IPS-NIHi11 (cell line): ENCODE data around the gene ARHGEF6.
A peak's percentile ranks its signal among the peaks of the same experiment; 100 is the strongest.

Experiments used
- DNase-seq: peaks from one replicate; pipeline ENCODE4 v3.0.0; 2012; ENCODE audit warnings: mixed read lengths, low spot score

Gene ARHGEF6

DNA sequence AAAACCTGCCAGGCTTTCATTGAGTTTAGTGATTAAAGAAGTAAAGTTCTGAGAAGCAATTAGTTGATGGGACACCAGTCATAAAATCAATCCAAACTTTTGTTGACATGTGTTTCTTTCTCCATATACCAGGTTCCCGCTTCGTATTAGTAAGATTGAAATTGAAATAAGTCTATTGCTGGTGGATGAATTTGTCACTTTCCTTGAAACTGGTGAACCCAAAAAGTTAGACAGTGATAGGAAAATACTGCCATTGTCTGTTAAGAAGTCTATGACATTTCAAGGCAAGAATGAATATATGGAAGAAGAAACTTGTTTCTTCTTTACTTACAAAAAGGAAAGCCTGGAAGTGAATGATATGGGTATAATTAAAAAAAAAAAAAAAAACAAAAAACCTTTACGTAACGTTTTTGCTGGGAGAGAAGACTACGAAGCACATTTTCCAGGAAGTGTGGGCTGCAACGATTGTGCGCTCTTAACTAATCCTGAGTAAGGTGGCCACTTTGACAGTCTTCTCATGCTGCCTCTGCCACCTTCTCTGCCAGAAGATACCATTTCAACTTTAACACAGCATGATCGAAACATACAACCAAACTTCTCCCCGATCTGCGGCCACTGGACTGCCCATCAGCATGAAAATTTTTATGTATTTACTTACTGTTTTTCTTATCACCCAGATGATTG, 132.9 kb downstream of the ARHGEF6 start, which contains the start of gene CD40LG:
Gene CD40LG (plus strand): TSS at position 482 of the 684 bp plus-strand sequence. CDS start 91 bp downstream, at position 573.
- DNase-seq = no peak

DNA sequence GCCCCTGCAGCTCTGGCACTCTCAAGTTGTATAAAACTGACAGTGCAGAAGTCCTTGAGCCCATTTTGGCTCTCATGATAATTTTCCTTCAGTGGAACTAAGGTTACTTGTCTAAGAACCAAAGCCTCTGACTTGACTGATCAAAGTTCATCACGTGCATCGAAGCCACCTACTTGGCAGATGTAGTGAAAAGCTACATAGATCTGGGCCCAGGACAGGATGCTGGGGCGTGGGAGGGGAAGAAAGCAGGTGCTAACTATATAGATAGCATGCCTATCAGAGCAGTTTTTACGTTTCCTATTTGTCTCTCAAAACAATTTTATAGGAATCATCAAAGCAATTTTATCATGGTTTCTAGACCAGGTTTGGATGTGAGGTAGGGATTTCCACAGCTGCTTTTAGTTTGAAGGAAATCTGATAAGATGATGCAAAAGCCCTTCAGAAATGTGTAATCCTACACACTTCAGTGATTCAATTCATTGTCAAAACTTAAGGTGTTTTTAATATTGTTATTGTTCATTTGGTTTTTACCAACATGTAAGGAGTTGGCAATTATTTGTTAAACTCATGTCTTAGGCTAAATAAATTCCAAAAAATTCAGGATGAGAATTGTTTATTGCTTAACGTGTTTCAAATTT, 134.0 kb downstream of the ARHGEF6 start:
- DNase-seq = no peak

DNA sequence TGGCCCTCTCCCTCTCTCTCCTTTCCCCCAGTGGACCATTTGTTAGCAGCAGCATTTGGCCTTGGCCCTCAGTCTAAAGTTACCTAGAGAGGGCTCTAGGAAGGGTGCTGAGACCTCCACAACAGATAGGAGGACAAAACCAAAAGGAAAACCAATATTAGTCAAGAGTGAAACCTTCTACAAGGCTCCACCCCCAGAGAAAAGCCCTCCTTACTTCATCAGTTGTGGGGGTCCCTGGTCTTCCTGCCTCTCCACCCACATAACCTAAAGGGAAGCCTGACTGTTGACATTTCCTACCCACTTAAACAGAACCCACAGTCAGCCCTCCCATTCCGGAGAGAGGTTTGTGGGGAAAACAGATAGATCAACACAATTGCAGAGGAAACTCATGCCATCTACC, 137.5 kb downstream of the ARHGEF6 start:
- no peak for DNase-seq

DNA sequence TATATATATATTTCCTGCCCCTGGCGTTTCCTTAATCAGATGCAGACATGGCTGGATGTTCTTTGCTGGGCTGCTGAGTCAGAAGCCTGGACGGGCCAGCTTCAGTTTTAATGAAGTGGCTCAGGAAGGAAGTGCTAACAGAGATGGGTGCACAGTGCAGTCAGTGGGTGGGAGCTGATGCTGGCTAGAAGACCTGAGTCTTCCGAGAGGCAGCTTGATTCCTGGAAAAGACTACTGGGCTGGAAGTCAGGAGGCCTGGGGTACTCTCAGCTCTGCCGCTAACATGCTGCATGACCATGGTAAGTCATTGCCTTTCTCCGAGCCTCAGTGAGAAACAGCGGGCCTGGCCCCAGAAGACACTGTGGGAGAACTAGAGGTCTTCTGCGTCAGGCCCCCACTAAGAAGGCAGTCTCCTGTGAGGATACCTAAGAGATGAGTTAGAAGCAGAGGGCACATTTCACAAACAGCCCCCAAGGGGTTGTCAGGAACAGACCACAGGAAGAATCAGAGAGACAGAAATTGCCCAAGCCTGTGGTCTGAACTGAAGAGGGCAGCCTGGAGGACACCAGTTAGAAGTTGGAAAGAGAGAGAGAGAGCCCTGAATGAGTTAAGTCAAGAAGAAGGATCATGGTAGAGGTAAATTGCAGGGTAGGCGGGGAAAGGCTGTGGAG, 141.1 kb downstream of the ARHGEF6 start:
- DNase-seq = no peak

DNA sequence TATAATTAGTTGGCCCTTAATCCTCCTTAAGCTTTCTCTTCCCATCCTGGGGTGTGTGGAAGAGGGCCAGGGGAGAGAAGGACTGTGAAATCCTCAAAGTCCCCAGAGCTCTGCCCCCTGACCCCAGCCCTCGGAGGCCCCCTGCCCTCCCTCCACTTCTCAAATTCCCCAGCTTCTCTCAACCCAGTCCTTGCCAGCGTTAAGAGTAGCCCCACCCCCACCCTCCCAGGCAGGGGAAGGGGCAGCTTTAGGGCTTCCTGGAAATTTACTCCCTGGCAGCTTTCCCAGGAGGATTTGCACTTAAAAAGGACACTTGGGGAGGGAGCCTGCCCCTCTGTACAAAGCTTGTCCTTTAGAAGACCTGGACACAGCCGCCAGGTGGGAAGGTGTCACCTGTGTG, 144.6 kb downstream of the ARHGEF6 start:
- DNase-seq = peak; percentile 41

DNA sequence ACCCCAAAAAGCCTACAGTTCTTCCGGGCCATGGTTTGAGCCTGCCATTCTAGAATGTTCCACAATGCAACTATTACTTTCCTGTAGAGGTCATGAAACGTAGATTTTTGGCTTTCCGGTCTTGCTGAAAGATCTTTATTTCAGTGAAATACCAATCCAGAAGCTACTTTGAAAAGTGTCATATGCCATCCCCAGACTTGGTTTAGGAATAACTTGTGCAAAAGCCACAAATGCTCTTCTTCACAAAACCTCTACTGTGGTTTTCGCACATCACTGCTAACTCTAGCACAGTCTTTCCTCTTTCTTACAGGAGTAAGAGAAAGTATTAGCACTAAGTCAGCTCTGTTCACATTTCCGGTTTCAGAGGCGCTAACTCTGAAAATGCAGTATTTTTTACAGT, 145.5 kb downstream of the ARHGEF6 start:
- DNase-seq = no peak

DNA sequence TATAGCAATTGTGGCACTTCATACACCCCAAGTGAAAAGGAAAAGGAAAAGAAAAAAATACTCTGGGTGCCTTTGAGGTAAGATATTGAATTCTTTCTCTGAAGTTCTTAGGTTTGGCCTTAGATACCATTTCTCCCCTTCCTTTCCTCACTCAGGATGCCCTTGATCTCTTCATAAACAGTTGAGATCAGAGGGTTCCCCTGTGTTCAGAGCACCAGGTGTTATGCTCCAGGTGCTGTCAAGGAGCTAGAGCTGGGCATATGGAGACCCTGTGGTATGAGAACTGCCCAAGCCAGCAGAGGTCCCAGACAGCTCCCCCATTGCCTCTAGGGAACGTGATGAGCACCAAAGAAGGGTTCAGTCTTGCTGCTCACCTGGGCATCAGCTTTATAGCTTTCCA, 149.9 kb downstream of the ARHGEF6 start:
- no peak for DNase-seq

DNA sequence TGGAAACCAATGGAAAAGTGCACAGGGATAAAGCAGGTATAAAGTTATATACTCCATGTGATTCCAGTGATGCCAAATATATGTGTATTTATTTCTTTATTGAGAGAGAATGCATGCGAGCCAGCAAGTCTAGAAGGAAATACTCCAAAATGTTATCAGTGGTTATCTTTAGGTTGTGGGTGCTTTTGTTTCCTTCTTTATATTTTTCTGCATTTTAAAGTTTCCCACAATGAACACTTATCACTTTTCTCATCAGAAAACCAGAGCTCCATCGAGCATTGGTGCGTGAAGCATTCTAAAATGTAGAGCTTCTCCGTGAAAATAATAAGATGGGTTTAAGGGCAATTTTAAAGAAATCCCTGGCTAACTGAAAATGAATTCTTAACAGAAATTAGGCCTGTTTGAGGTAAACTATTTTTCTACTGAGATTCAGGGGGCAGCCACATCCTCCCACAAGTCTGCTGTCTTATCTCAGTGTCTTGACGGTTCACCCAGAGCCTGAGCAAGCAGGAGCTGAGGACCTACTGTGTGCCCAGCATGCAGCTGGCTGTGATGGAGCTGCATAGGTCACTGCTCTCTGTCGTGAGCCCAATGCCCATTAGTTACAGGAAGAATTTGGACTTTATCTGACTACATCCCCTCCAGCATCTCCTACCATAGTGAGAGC, 151.5 kb downstream of the ARHGEF6 start:
- DNase-seq = no peak

DNA sequence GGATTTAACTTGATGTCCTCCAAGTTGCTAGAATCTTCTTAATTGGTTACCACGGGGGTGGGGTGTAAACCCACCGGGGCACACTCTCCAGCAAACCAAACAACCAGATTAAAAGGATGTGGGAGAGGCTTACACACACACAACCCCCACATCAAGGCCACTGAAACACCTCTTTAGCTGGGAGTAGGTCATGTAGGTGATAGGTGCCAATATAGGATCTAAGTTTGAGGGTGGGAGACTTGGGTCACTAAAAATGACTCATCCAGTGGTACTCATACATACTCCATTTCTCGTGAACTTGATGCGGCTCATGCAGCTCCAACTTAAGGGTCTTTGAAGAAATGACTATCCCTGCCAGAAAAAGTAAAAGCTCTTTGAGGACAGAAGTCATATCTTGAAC, 153.3 kb downstream of the ARHGEF6 start:
- DNase-seq = no peak

DNA sequence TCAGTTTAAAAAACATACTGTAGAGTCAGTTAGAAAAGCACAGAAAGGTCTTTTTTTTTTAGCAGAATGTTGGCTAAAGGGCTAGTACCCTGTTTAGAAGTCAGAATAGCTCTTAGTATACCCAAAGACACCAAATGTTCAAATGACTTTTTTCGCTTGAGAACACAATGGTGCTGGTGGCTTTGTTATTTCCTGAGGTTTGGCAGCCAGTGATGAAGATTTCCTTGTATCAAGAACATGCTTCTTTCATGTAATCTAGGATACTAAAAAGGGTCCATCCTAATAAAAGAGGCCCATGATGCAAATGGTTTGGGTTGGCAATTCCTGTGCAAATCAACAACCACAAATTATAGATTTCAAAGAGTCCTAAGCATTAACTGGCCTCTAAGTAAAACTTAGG, 153.8 kb downstream of the ARHGEF6 start:
- no peak for DNase-seq

DNA sequence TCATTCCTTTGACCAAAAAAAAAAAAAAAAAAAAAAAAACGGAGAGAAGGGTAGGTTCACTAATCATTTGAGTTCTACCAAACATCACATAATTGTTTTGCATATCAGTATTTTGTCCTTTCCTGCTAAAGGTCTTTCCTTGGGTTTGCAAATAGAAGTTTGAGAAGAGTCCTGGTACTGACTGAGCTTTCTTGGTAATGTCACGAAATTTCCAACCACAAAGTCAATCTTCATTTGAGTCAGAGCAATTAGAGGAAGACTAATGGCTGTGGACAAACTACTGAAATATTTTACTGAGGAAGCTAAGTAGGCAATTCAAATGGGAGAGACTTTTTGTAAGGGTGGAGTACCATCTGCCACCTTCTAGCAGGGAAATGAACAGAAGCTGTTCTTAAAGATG, 154.5 kb downstream of the ARHGEF6 start:
- DNase-seq = no peak

DNA sequence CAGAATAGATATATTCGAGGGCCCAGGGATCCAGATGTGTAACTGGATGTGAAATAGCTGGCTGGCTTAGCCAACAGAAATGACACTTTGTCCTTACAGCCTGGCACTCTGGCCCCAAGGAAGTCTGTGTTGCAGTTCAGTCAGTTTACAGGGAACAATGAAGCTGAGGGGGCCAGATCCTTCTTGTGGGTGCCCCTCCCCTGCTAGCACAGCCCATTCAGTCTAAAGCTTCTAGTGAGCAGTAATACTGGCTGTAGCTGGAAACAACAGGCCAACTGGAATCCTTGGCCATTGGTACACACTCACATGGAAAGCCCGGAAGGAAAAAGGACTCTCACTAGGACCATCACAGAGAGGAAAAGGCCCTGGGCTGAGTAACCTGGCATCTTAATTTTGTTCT, 155.5 kb downstream of the ARHGEF6 start:
- no peak for DNase-seq

DNA sequence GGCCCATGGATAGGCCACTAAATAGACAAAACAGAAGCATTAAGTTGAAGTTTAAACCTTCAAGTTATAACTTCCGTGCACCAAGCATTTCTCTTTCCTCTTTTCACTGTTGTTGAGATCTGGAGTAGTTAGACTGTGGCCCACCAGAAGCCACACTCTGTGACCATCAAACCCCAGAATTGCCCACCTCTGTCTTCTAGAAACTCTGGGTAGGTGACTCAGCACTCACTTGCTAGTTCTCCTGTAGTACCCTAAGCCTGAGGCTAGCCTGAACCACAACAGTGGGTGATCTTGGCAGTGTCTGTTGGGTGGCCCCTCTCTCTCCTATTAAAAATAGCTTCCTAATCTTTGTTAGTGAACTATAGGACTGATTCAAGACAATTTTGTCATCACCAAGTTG, 157.3 kb downstream of the ARHGEF6 start:
- DNase-seq = no peak

DNA sequence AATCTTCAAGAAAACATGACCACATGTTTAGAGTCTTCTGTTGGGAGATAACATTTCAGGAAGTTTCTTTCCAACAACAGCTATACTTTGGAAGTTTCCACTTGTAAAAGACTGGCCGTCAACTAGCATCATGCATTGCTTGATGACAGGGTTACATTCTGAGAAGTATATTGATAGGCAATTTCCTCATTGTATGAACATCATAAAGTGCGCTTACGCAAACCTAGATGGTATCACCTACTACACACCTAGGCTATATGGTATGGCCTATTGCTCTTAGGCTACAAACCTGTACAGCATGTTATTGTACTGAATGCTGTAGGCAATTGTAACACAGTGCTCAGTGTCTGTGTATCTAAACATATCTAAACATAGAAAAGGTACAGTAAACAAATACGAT, 158.2 kb downstream of the ARHGEF6 start:
- DNase-seq = no peak

DNA sequence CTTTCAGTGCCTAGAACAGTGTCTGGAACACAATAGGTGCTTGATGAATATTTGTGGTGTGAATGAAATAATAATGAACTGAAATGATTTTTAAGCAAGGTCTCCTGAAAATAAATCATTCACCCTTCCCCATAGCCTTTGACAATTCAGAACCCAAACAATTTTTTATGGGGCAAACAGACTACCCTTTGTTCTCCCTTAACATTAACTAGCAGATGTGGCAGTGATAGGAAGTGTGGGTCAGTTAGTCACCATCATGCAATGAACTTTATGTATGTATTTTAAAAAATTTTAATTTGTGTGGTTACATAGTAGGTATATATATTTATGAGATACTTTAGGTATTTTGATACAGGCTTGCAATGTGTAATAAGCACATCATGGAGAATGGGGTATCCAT, 160.0 kb downstream of the ARHGEF6 start:
- DNase-seq = no peak

DNA sequence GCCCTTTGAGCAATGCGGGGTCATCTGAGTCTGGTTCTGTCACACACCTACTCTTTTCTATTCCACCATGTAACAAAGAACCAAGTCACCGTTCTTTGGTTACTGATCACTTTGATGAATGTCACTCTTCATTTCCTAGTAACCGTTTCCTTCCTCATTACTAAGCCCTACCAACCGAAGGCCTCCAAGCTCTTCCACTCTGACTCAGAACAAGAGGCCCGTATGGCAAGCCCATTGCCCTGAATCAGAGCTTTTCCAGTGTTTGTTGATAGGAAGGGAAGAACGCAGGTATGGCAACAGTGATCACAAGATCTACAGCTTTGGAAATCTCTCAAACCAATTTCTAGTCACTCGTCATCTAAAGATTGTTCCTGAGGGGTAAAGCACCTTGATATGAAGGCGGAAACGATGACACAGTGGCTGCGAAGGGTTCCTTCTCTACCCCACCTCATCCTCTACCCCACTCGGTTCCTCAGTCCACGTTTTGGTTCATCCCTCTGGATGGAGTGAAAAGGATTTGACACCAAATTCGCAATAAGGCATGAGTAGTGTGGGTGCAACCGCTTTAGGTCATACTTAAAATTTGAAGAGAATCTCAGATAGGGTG, 160.7 kb downstream of the ARHGEF6 start:
- DNase-seq = no peak

DNA sequence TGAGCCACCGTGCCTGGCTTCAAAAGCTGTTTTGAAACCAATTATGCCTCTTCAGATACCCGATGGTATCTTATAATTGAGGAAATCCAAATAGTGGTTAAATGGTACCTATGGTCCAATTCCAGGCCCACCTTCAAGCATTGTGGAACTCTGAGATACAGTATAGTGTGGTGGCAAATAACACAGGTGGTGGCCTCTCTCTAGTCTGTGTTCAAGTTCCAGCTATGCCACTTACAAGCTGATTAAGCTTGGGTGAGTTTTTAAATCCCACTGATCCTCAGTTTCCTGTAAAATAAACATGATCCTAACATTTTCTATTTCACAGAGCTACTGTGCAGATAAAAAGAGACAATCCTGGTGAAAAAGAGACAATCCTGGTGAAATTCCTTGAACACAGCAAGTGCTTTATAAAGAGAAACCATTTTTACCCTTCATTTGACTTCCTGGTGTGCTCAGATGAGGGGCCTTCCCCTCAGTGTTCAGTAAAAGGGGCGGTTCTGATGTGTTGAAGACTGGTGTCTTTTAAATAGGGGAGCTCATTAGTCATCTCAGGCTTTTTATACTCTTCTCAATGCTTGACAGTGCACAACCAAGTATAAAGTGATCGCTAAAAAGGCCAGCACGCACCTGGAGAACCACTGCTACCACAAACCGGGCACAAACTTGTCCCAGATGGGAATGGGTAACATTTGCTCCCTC, 163.6 kb downstream of the ARHGEF6 start:
- no peak for DNase-seq
